Panc1 (cell line): ENCODE results near the gene CCDC50. TPM values are rescaled to one million over a fixed set of nuclear protein-coding genes. Genes with fewer than 3 reads are reported as not detected.
A peak's percentile ranks its signal among the peaks of the same experiment; 100 is the strongest.

Experiments
- ATAC-seq: fragments of 200-7000 bp; cut with Tn5 transposase; 2 replicates; pipeline ENCODE4 v1.9.1; 2020; ENCODE audit warnings: mild to moderate bottlenecking, moderate library complexity
- BruUV-seq: library from RNA; stranded (reverse); fragments of 400-500 nt; replicated peaks from 2 replicates; lab custom pipeline; 2021; lab: Mats Ljungman, UMichigan
- CTCF ChIA-PET: fragments of 300-600 bp; sonication (Branson Sonifier 250); formaldehyde crosslinking; loops from one replicate; lab custom pipeline; 2022; ENCODE audit warnings: antibody characterized with exemption; lab: Charles Lee
- POLR2A ChIA-PET: fragments of 300-600 bp; sonication (Branson Sonifier 250); formaldehyde crosslinking; loops from one replicate; lab custom pipeline; 2022; ENCODE audit warnings: antibody characterized with exemption; lab: Charles Lee
- DNase-seq: peaks from one replicate; pipeline ENCODE4 v3.0.0-alpha.2; 2010; ENCODE audit warnings: low read depth, low spot score
- H3K27ac ChIP-seq: 2 replicates; pipeline ENCODE4 v1.5.1; 2011; ENCODE audit warnings: mild to moderate bottlenecking, low read length, inconsistent platforms
- H3K27me3 ChIP-seq: fragments of 200-500 bp; sonication (Bioruptor generic); 2 replicates; pipeline ENCODE4 v1.6.0; 2014; ENCODE audit warnings: low read length, inconsistent platforms; ENCODE audit not compliant: control insufficient read depth, insufficient read depth
- H3K36me3 ChIP-seq: fragments of 200-500 bp; sonication (Bioruptor generic); 2 replicates; pipeline ENCODE4 v1.5.1; 2014; ENCODE audit warnings: inconsistent platforms, mild to moderate bottlenecking, low read length, moderate library complexity; ENCODE audit not compliant: control insufficient read depth, insufficient read depth
- H3K4me1 ChIP-seq: 2 replicates; pipeline ENCODE4 v1.5.1; 2011; ENCODE audit warnings: inconsistent platforms, mild to moderate bottlenecking, low read length, moderate library complexity; ENCODE audit not compliant: control insufficient read depth, insufficient read depth
- H3K4me3 ChIP-seq, 2 experiments: 2 replicates each; pipeline ENCODE4 v1.5.1; 2011 to 2012; ENCODE audit warnings: low read depth in 2 of 2, low read length in 2 of 2, mild to moderate bottlenecking in 2 of 2, inconsistent platforms in 1 of 2, moderate library complexity in 1 of 2
- H3K9me3 ChIP-seq: fragments of 200-500 bp; sonication (Bioruptor generic); 2 replicates; pipeline ENCODE4 v1.5.1; 2014; ENCODE audit warnings: low read depth, mild to moderate bottlenecking, inconsistent platforms, low read length, moderate library complexity; ENCODE audit not compliant: control insufficient read depth, insufficient read depth
- POLR2AphosphoS5 ChIP-seq: IDR thresholded peaks from 2 replicates; pipeline ENCODE4 v1.6.1; 2012; ENCODE audit warnings: mild to moderate bottlenecking, low read depth, low read length, moderate library complexity
- REST ChIP-seq, 2 experiments: IDR thresholded peaks; 2 replicates each; pipeline ENCODE4 v1.6.1; 2011 to 2012; ENCODE audit warnings: low read depth in 2 of 2, control low read depth in 1 of 2, low read length in 1 of 2, mild to moderate bottlenecking in 1 of 2, moderate library complexity in 1 of 2; ENCODE audit not compliant: insufficient read depth in 1 of 2
- SIN3A ChIP-seq: IDR thresholded peaks from 2 replicates; pipeline ENCODE4 v1.6.1; 2012; ENCODE audit warnings: low read depth, mild to moderate bottlenecking, low read length, moderate library complexity, borderline replicate concordance; ENCODE audit not compliant: insufficient read depth
- TCF7L2 ChIP-seq: IDR thresholded peaks from 2 replicates; pipeline ENCODE4 v1.6.1; 2011; ENCODE audit warnings: mild to moderate bottlenecking, low read depth, low read length, inconsistent platforms
- in situ Hi-C: cut with HindIII; loops from 2 replicates; pipeline ENCODE4 v1.10.0; 2016; ENCODE audit warnings: low sequenced_read_pairs, low pct_unique_long_range_greater_than_20kb
- intact Hi-C: fragments of 100-400 bp; cut with micrococcal nuclease; formaldehyde crosslinking; loops from one replicate; pipeline ENCODE4 v1.10.0; 2022; ENCODE audit not compliant: unreplicated experiment
- total RNA-seq: library from RNA; stranded (reverse); gene quantifications from one replicate; pipeline ENCODE4 v1.2.1, GENCODE V29; 2021; ENCODE audit not compliant: unreplicated experiment
- TF ChIP-seq, protein P1 (sequence below): fragments of 450-650 bp; IDR thresholded peaks from 2 replicates; pipeline ENCODE4 v1.5.1; 2017; ENCODE audit warnings: mild to moderate bottlenecking

CCDC50 gene
- total RNA-seq, 1 experiment from 2014 or later: 89.3 TPM

GRCh38 chr3:191420771-191421170, 91.6 kb downstream of the CCDC50 start:
- ChIA-PET CTCF (no interaction called here), POLR2A (no interaction called here)
- intact Hi-C loops (no loop called here), in situ Hi-C loops (no loop called here)
- H3K36me3 ChIP-seq: no peaks in the 10 kb centered on the region
- BruUV-seq: no TSS peak
- TF ChIP-seq POLR2AphosphoS5: no peak
- no peak; the same call in 1 of the 2 replicates for TF ChIP-seq TCF7L2
- TF ChIP-seq, protein P1, sequence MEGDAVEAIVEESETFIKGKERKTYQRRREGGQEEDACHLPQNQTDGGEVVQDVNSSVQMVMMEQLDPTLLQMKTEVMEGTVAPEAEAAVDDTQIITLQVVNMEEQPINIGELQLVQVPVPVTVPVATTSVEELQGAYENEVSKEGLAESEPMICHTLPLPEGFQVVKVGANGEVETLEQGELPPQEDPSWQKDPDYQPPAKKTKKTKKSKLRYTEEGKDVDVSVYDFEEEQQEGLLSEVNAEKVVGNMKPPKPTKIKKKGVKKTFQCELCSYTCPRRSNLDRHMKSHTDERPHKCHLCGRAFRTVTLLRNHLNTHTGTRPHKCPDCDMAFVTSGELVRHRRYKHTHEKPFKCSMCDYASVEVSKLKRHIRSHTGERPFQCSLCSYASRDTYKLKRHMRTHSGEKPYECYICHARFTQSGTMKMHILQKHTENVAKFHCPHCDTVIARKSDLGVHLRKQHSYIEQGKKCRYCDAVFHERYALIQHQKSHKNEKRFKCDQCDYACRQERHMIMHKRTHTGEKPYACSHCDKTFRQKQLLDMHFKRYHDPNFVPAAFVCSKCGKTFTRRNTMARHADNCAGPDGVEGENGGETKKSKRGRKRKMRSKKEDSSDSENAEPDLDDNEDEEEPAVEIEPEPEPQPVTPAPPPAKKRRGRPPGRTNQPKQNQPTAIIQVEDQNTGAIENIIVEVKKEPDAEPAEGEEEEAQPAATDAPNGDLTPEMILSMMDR: no peak
- TF ChIP-seq SIN3A: no peak
- no peak for TF ChIP-seq REST (IDR thresholded peaks at IDR 0.05; ENCODE audit: insufficient read depth in 1 of 2, low read depth in 2 of 2, low read length in 1 of 2)
- H3K9me3 ChIP-seq: no peaks in the 10 kb centered on the region
- ATAC-seq (no peak), DNase-seq (no peak)
- 0 out of 2 replicates have a peak, but pooled peaks cover 6% of the 10 kb centered on the region for H3K4me1 ChIP-seq
- H3K27ac ChIP-seq: no peak overlapping the region
- H3K4me3 ChIP-seq: no peak overlapping the region
- H3K27me3 ChIP-seq: no peaks in the 10 kb centered on the region

DNA sequence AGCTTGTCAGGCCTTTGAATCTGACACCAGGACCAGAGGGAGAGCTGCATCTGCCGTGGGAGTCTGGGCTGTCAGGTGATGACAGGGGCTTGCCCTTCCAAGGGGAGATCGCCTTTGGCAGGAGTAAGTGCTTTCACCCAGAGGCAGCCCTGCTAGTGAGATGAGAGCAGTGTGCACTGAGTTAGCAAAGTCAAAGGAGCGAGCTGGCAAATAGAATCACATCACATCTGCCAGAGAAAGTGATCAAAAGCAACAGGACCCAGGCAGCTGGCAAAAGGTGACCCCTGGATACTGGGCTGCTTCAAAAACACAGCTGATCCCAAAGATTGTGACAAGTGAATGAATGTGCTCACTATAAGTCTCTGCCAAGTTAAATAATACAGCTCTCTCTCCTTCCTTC, 95.7 kb downstream of the CCDC50 start:
- H3K9me3 ChIP-seq: no peaks in the 10 kb centered on the region
- POLR2A ChIA-PET: no interaction called here
- no peak for TF ChIP-seq TCF7L2
- no peak for TF ChIP-seq POLR2AphosphoS5
- no peak for TF ChIP-seq REST (IDR thresholded peaks at IDR 0.05; ENCODE audit: insufficient read depth in 1 of 2, low read depth in 2 of 2, low read length in 1 of 2)
- no peak for TF ChIP-seq SIN3A
- TF ChIP-seq, protein P1: no peak
- CTCF ChIA-PET: no interaction called here
- intact Hi-C loops (no loop called here), in situ Hi-C loops (no loop called here)
- 0 out of 2 replicates have a peak, but pooled peaks cover 6% of the 10 kb centered on the region for H3K4me1 ChIP-seq
- peak overlapping the region; percentile 31 to 51 for H3K4me3 ChIP-seq
- ATAC-seq (peak; percentile 81), DNase-seq (no peak)
- H3K27ac ChIP-seq: peak overlapping the region; percentile 51; the same call in 1 of the 2 replicates
- H3K36me3 ChIP-seq: no peaks in the 10 kb centered on the region
- H3K27me3 ChIP-seq: no peaks in the 10 kb centered on the region
- no TSS peak for BruUV-seq
